ENCODE measurements around the gene TNS4. TPM values are rescaled to one million over a fixed set of nuclear protein-coding genes. Genes with fewer than 3 reads are reported as not detected.

TNS4 gene
- total RNA-seq, 1 donor from 2014 or later, result not detected

DNA sequence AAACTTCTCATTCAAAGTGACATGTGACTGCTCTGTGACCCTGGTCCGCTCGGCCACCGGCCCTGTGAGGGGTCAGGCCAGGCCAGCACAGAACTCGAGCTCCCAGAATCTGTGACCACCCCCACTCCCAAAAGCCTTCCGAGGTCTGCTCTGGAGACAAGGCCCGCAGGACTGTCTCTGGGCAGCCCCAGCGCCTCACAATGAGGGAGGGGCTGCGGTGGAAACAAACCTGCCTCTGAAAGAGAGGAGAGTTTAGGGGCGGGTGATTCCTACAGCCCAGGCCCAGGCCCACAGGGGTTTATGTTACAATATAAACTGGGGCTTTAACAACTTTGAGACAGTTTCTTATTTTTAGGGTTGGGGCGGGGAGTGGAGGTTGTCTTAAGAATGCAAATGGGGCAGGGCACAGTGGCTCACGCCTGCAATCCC, 38.3 kb downstream of the TNS4 start:
- Histone ChIP-seq H3K27ac (ENCODE audit: low read depth, low read length) (no peak overlapping the region), H3K27me3 (ENCODE audit: insufficient read depth, low read length) (no peaks in the 10 kb centered on the region), H4K20me1 (ENCODE audit: insufficient read depth, low read length) (no peaks in the 10 kb centered on the region), H2AFZ (ENCODE audit: low read depth, low read length) (no peak overlapping the region), H3K4me2 (ENCODE audit: low read length) (no peak overlapping the region), H3K79me2 (ENCODE audit: insufficient read depth, low read length) (no peaks in the 10 kb centered on the region), H3K4me1 (ENCODE audit: insufficient read depth, low read length) (peaks cover 8% of the 10 kb centered on the region), H3K9me3 (ENCODE audit: insufficient read depth, low read depth, low read length) (no peaks in the 10 kb centered on the region), H3K4me3 (ENCODE audit: insufficient read depth, low read depth, low read length) (no peak overlapping the region), H3K9ac (ENCODE audit: low read length) (no peak overlapping the region), H3K36me3 (ENCODE audit: insufficient read depth, low read length) (peaks cover 5% of the 10 kb centered on the region)
- FAIRE-seq (no peak), DNase-seq (ENCODE audit: low read depth) (no peak)
- Mint-ChIP-seq H3K4me1 (ENCODE audit: low read depth, unreplicated experiment) (peaks cover 13% of the 10 kb centered on the region), H3K27me3 (ENCODE audit: low read depth, unreplicated experiment) (peaks cover 18% of the 10 kb centered on the region), H3K27ac (ENCODE audit: unreplicated experiment) (peak overlapping the region; percentile 41), H3K4me3 (ENCODE audit: unreplicated experiment) (no peak overlapping the region), H3K9me3 (ENCODE audit: unreplicated experiment) (no peaks in the 10 kb centered on the region), H3K36me3 (ENCODE audit: low read depth, unreplicated experiment) (peaks cover 4% of the 10 kb centered on the region)
- no peak for TF ChIP-seq EZH2 (IDR thresholded peaks at IDR 0.05; ENCODE audit: insufficient read depth, low read length)
- TF ChIP-seq, protein P1, sequence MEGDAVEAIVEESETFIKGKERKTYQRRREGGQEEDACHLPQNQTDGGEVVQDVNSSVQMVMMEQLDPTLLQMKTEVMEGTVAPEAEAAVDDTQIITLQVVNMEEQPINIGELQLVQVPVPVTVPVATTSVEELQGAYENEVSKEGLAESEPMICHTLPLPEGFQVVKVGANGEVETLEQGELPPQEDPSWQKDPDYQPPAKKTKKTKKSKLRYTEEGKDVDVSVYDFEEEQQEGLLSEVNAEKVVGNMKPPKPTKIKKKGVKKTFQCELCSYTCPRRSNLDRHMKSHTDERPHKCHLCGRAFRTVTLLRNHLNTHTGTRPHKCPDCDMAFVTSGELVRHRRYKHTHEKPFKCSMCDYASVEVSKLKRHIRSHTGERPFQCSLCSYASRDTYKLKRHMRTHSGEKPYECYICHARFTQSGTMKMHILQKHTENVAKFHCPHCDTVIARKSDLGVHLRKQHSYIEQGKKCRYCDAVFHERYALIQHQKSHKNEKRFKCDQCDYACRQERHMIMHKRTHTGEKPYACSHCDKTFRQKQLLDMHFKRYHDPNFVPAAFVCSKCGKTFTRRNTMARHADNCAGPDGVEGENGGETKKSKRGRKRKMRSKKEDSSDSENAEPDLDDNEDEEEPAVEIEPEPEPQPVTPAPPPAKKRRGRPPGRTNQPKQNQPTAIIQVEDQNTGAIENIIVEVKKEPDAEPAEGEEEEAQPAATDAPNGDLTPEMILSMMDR (IDR thresholded peaks at IDR 0.05; ENCODE audit: insufficient read depth, low read depth, low read length), result no peak

DNA sequence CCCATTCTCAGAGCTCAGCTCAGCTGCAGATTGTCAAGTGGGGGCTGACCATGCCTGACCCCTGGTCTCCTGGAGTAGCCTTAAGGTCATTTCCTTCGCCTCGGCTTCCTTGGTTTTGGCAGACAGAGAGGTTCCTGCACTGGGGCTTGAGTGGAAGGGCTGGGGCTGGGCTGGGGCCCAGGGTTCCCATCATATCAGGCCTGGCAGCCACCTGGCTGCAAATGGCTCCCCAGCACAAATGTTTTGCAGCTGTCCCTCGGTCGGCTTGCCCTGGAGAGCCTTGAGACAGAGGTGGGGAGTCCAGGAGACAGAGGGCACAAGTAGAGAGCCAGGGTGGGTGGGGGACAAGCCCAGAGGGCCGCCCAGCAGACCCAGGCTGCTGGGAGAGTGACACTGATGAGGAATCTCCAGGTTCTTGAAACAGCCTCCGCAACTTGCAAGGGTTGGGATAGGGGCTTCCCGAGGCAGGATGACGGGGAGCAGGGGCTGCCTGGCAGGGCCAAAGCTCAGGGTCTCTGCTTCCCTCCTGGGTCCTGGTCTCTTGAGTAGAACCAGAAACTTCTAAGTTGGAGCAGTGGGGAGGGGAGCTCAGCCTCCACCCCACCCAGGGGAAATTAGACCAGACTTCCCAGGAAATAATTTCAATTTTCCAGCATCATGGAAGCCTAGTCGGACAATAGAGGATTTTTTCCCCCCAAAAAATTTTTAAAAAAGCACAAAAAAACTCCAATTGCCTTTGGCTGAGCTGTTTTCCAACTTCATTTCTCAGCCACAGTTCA, 38.9 kb downstream of the TNS4 start:
- Histone ChIP-seq H2AFZ (ENCODE audit: low read depth, low read length) (no peak overlapping the region), H3K9me3 (ENCODE audit: insufficient read depth, low read depth, low read length) (no peaks in the 10 kb centered on the region), H3K27ac (ENCODE audit: low read depth, low read length) (no peak overlapping the region), H3K27me3 (ENCODE audit: insufficient read depth, low read length) (no peaks in the 10 kb centered on the region), H3K4me3 (ENCODE audit: insufficient read depth, low read depth, low read length) (no peak overlapping the region), H3K36me3 (ENCODE audit: insufficient read depth, low read length) (peaks cover 6% of the 10 kb centered on the region), H3K4me2 (ENCODE audit: low read length) (no peak overlapping the region), H3K9ac (ENCODE audit: low read length) (no peak overlapping the region), H3K79me2 (ENCODE audit: insufficient read depth, low read length) (no peaks in the 10 kb centered on the region), H4K20me1 (ENCODE audit: insufficient read depth, low read length) (no peaks in the 10 kb centered on the region), H3K4me1 (ENCODE audit: insufficient read depth, low read length) (peaks cover 14% of the 10 kb centered on the region)
- Mint-ChIP-seq H3K9me3 (ENCODE audit: unreplicated experiment) (no peaks in the 10 kb centered on the region), H3K36me3 (ENCODE audit: low read depth, unreplicated experiment) (peaks cover 9% of the 10 kb centered on the region), H3K27ac (ENCODE audit: unreplicated experiment) (no peak overlapping the region), H3K4me3 (ENCODE audit: unreplicated experiment) (no peak overlapping the region), H3K4me1 (ENCODE audit: low read depth, unreplicated experiment) (peaks cover 19% of the 10 kb centered on the region), H3K27me3 (ENCODE audit: low read depth, unreplicated experiment) (peaks cover 18% of the 10 kb centered on the region)
- FAIRE-seq (no peak), DNase-seq (ENCODE audit: low read depth) (no peak)
- no peak for TF ChIP-seq EZH2 (IDR thresholded peaks at IDR 0.05; ENCODE audit: insufficient read depth, low read length)
- TF ChIP-seq, protein P1 (IDR thresholded peaks at IDR 0.05; ENCODE audit: insufficient read depth, low read depth, low read length), result no peak

DNA sequence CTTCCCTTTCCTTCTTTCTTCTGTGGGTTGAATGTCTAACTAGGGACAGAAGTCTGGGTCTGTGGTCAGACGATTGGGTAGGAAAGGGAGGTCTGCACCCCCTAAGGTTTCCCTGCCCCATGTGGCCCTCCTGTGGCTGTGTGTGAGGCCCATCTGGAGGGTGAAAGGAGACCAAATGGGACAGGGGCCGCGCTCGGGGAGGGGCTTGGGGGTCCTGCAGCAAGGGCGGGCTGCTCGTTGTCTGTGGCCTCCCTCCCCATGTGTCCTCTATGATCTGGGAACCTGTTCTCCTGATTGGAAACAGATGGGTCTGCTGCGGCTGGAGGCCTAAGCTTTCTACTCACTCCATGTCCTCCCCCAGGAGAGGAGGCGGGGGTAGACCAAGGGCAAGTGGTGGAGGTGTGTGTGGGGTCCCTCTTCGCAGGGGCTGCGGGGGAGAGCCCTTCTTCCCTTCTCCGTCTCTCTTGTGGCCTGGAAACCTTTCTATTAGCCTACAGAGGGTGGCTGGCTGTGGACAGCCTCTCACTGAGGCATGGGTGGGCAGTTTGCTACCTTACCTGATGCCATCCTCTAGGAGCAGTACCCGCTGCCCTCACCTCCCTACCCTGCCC, 39.6 kb downstream of the TNS4 start:
- no peak for TF ChIP-seq EZH2 (IDR thresholded peaks at IDR 0.05; ENCODE audit: insufficient read depth, low read length)
- TF ChIP-seq, protein P1 (IDR thresholded peaks at IDR 0.05; ENCODE audit: insufficient read depth, low read depth, low read length), result no peak
- FAIRE-seq (no peak), DNase-seq (ENCODE audit: low read depth) (no peak)
- Histone ChIP-seq H4K20me1 (ENCODE audit: insufficient read depth, low read length) (no peaks in the 10 kb centered on the region), H3K4me1 (ENCODE audit: insufficient read depth, low read length) (peaks cover 21% of the 10 kb centered on the region), H3K27me3 (ENCODE audit: insufficient read depth, low read length) (no peaks in the 10 kb centered on the region), H3K9me3 (ENCODE audit: insufficient read depth, low read depth, low read length) (no peaks in the 10 kb centered on the region), H2AFZ (ENCODE audit: low read depth, low read length) (no peak overlapping the region), H3K27ac (ENCODE audit: low read depth, low read length) (no peak overlapping the region), H3K9ac (ENCODE audit: low read length) (no peak overlapping the region), H3K36me3 (ENCODE audit: insufficient read depth, low read length) (peaks cover 8% of the 10 kb centered on the region), H3K79me2 (ENCODE audit: insufficient read depth, low read length) (no peaks in the 10 kb centered on the region), H3K4me2 (ENCODE audit: low read length) (no peak overlapping the region), H3K4me3 (ENCODE audit: insufficient read depth, low read depth, low read length) (no peak overlapping the region)
- no peak overlapping the region for H3K27ac Mint-ChIP-seq (ENCODE audit: unreplicated experiment)
- H3K4me1 Mint-ChIP-seq (ENCODE audit: low read depth, unreplicated experiment), result peaks cover 20% of the 10 kb centered on the region
- H3K27me3 Mint-ChIP-seq (ENCODE audit: low read depth, unreplicated experiment), result peaks cover 16% of the 10 kb centered on the region
- no peaks in the 10 kb centered on the region for H3K9me3 Mint-ChIP-seq (ENCODE audit: unreplicated experiment)
- no peak overlapping the region for H3K4me3 Mint-ChIP-seq (ENCODE audit: unreplicated experiment)
- peaks cover 15% of the 10 kb centered on the region for H3K36me3 Mint-ChIP-seq (ENCODE audit: low read depth, unreplicated experiment)

All from astrocyte (in vitro differentiated cells and primary cell).